Measurements from ENCODE around the gene PRRX2. TPM values are rescaled to one million over a fixed set of nuclear protein-coding genes. Genes with fewer than 3 reads are reported as not detected.
"Not testable (repeated sequence)": the region's sequence is repeated elsewhere in the genome, so short reads cannot be mapped to it uniquely, and the experiment has no call there.

PRRX2 gene
- total RNA-seq, 2 experiments from 2014 or later = not detected

- Mint-ChIP-seq H3K4me1 (peaks cover 11% of the 10 kb centered on the region), H3K27me3 (peaks cover 5% of the 10 kb centered on the region), H3K4me3 (no peak overlapping the region), H3K9me3 (no peaks in the 10 kb centered on the region), H3K36me3 (ENCODE audit: low read depth) (no peaks in the 10 kb centered on the region), H3K27ac (no peak overlapping the region)
- CTCF ChIA-PET = interaction anchor here (5.0 kb wide), 1 partner anchor 14 kb away, joined by 81 read pairs; no protein-coding TSS in a partner anchor
- no peak for DNase-seq
- POLR2A ChIA-PET = no interaction called here
Observed at GRCh38 chr9:129740666-129741464, 75.4 kb downstream of the PRRX2 start.

GRCh38 chr9:129745200-129745599 is 79.8 kb downstream of the PRRX2 start:
- Mint-ChIP-seq H3K9me3 (no peaks in the 10 kb centered on the region), H3K4me3 (no peak overlapping the region), H3K27me3 (peaks cover 4% of the 10 kb centered on the region), H3K4me1 (no peaks in the 10 kb centered on the region), H3K27ac (no peak overlapping the region), H3K36me3 (ENCODE audit: low read depth) (no peaks in the 10 kb centered on the region)
- CTCF ChIA-PET = interaction anchor here (0.6 kb wide), 1 partner anchor 106 kb away, joined by 3 read pairs; no protein-coding TSS in a partner anchor
- no peak for DNase-seq
- POLR2A ChIA-PET = no interaction called here

- no peak overlapping the region for H3K27ac Mint-ChIP-seq
- no peaks in the 10 kb centered on the region for H3K9me3 Mint-ChIP-seq
- no peaks in the 10 kb centered on the region for H3K4me1 Mint-ChIP-seq
- H3K36me3 Mint-ChIP-seq (ENCODE audit: low read depth) = no peaks in the 10 kb centered on the region
- POLR2A ChIA-PET = no interaction called here
- peaks cover 4% of the 10 kb centered on the region for H3K27me3 Mint-ChIP-seq
- CTCF ChIA-PET = interaction anchor here (1.9 kb wide), 1 partner anchor 8 kb away, joined by 4 read pairs; no protein-coding TSS in a partner anchor
- H3K4me3 Mint-ChIP-seq = no peak overlapping the region
- DNase-seq = no peak
Observed at GRCh38 chr9:129746092-129746777, 80.8 kb downstream of the PRRX2 start.

GRCh38 chr9:129748249-129748648 is 82.8 kb downstream of the PRRX2 start:
- H3K27me3 Mint-ChIP-seq = peaks cover 5% of the 10 kb centered on the region
- H3K27ac Mint-ChIP-seq = no peak overlapping the region
- H3K36me3 Mint-ChIP-seq (ENCODE audit: low read depth) = no peaks in the 10 kb centered on the region
- no peak for DNase-seq
- POLR2A ChIA-PET = no interaction called here
- H3K4me1 Mint-ChIP-seq = peaks cover 7% of the 10 kb centered on the region
- H3K9me3 Mint-ChIP-seq = no peaks in the 10 kb centered on the region
- CTCF ChIA-PET = no interaction called here
- no peak overlapping the region for H3K4me3 Mint-ChIP-seq

- POLR2A ChIA-PET = interaction anchor here (1.6 kb wide), 1 partner anchor 11 kb away, joined by 3 read pairs; no protein-coding TSS in a partner anchor
- not testable (repeated sequence) for DNase-seq
Observed at GRCh38 chr9:129749052-129749451, 83.6 kb downstream of the PRRX2 start.

GRCh38 chr9:129749575-129749974 is 84.1 kb downstream of the PRRX2 start:
- ChIA-PET CTCF (interaction anchor here (0.8 to 2.2 kb wide), 4 partner anchors 12 to 125 kb away, joined by 3 to 15 read pairs (median 4); no protein-coding TSS in a partner anchor), POLR2A (interaction anchor here (1.6 kb wide), 1 partner anchor 12 kb away, joined by 3 read pairs; no protein-coding TSS in a partner anchor)
- Mint-ChIP-seq H3K27ac (no peak overlapping the region), H3K9me3 (no peaks in the 10 kb centered on the region), H3K4me3 (no peak overlapping the region), H3K36me3 (ENCODE audit: low read depth) (no peaks in the 10 kb centered on the region), H3K27me3 (peaks cover 10% of the 10 kb centered on the region), H3K4me1 (peaks cover 7% of the 10 kb centered on the region)
- DNase-seq = no peak

More at GRCh38 chr9:129749052-129749451, 83.6 kb downstream of the PRRX2 start:
- not testable (repeated sequence) for H3K4me3 Mint-ChIP-seq; H3K4me1 Mint-ChIP-seq; H3K27ac Mint-ChIP-seq; H3K9me3 Mint-ChIP-seq; H3K36me3 Mint-ChIP-seq (ENCODE audit: low read depth)
- peaks cover 11% of the 10 kb centered on the region for H3K27me3 Mint-ChIP-seq
- CTCF ChIA-PET = interaction anchor here (0.8 to 2.2 kb wide), 3 partner anchors 11 to 124 kb away, joined by 3 to 15 read pairs (median 5); no protein-coding TSS in a partner anchor

- no peak overlapping the region for H3K4me3 Mint-ChIP-seq
- no peak for DNase-seq
- H3K36me3 Mint-ChIP-seq (ENCODE audit: low read depth) = no peaks in the 10 kb centered on the region
- POLR2A ChIA-PET = interaction anchor here (1.6 kb wide), 1 partner anchor 12 kb away, joined by 3 read pairs; no protein-coding TSS in a partner anchor
- H3K27ac Mint-ChIP-seq = no peak overlapping the region
- H3K27me3 Mint-ChIP-seq = peaks cover 12% of the 10 kb centered on the region
- peaks cover 7% of the 10 kb centered on the region for H3K4me1 Mint-ChIP-seq
- CTCF ChIA-PET = interaction anchor here (1.2 to 2.2 kb wide), 3 partner anchors 12 to 23 kb away, joined by 3 to 15 read pairs (median 5); no protein-coding TSS in a partner anchor
- H3K9me3 Mint-ChIP-seq = no peaks in the 10 kb centered on the region
Observed at GRCh38 chr9:129750013-129750638, 84.7 kb downstream of the PRRX2 start.

- POLR2A ChIA-PET = no interaction called here
- no peak overlapping the region for H3K4me3 Mint-ChIP-seq
Observed at GRCh38 chr9:129751841-129752801, 86.7 kb downstream of the PRRX2 start.

GRCh38 chr9:129752900-129753729 is 87.7 kb downstream of the PRRX2 start, which contains the start of gene PTGES:
PTGES (minus strand) TSS chr9:129753042; CDS start chr9:129753012, 30 bp downstream.
- Mint-ChIP-seq H3K36me3 (ENCODE audit: low read depth) (no peaks in the 10 kb centered on the region), H3K27ac (no peak within 1 kb of the TSS), H3K9me3 (no peaks in the 10 kb centered on the region), H3K4me1 (peaks cover 17% of the 10 kb centered on the region), H3K27me3 (peaks cover 14% of the 10 kb centered on the region), H3K4me3 (no peak within 1 kb of the TSS)
- DNase-seq = peak; percentile 35
- ChIA-PET CTCF (interaction anchor here (0.9 to 1.7 kb wide), 2 partner anchors 15 to 30 kb away, joined by 3 to 6 read pairs; no protein-coding TSS in a partner anchor), POLR2A (no interaction called here)

More at GRCh38 chr9:129751841-129752801, 86.7 kb downstream of the PRRX2 start:
- no peaks in the 10 kb centered on the region for H3K36me3 Mint-ChIP-seq (ENCODE audit: low read depth)
- no peaks in the 10 kb centered on the region for H3K9me3 Mint-ChIP-seq
- no peak overlapping the region for H3K27ac Mint-ChIP-seq
- peaks cover 12% of the 10 kb centered on the region for H3K27me3 Mint-ChIP-seq
- peaks cover 10% of the 10 kb centered on the region for H3K4me1 Mint-ChIP-seq
- DNase-seq = no peak
- CTCF ChIA-PET = interaction anchor here (0.8 to 1.7 kb wide), 3 partner anchors 14 to 31 kb away, joined by 3 to 6 read pairs (median 3); no protein-coding TSS in a partner anchor

- peaks cover 19% of the 10 kb centered on the region for H3K4me1 Mint-ChIP-seq
- no peaks in the 10 kb centered on the region for H3K9me3 Mint-ChIP-seq
- H3K27me3 Mint-ChIP-seq = peaks cover 16% of the 10 kb centered on the region
- H3K4me3 Mint-ChIP-seq = no peak overlapping the region
- POLR2A ChIA-PET = no interaction called here
- H3K27ac Mint-ChIP-seq = no peak overlapping the region
- no peak for DNase-seq
- no peaks in the 10 kb centered on the region for H3K36me3 Mint-ChIP-seq (ENCODE audit: low read depth)
- CTCF ChIA-PET = interaction anchor here (1.0 to 1.5 kb wide), 3 partner anchors 17 to 35 kb away, joined by 4 to 6 read pairs (median 5); no protein-coding TSS in a partner anchor
Observed at GRCh38 chr9:129755151-129755550, 89.7 kb downstream of the PRRX2 start.

- H3K36me3 Mint-ChIP-seq (ENCODE audit: low read depth) = no peaks in the 10 kb centered on the region
- H3K27me3 Mint-ChIP-seq = peaks cover 16% of the 10 kb centered on the region
- no peak overlapping the region for H3K27ac Mint-ChIP-seq
- no peak overlapping the region for H3K4me3 Mint-ChIP-seq
- no peaks in the 10 kb centered on the region for H3K9me3 Mint-ChIP-seq
- no peak for DNase-seq
- H3K4me1 Mint-ChIP-seq = peaks cover 19% of the 10 kb centered on the region
- ChIA-PET CTCF (interaction anchor here (1.1 to 1.8 kb wide), 4 partner anchors 18 to 625 kb away, joined by 3 to 7 read pairs (median 4); no protein-coding TSS in a partner anchor), POLR2A (no interaction called here)
Observed at GRCh38 chr9:129756191-129756590, 90.7 kb downstream of the PRRX2 start.
